ENCODE measurements around the gene DNAJC16.

DNAJC16 gene

GRCh38 chr1:15622712-15623373, 96.2 kb downstream of the DNAJC16 start:
- Histone ChIP-seq H3K9ac (ENCODE audit: low read depth, low read length, poor library complexity) (no peak overlapping the region), H2BK120ac (ENCODE audit: low read depth, low read length) (no peak overlapping the region), H2BK15ac (ENCODE audit: low read length) (no peak overlapping the region), H2AFZ (ENCODE audit: low read length) (no peak overlapping the region), H2AK5ac (ENCODE audit: low read depth, low read length) (no peak overlapping the region), H3K4ac (ENCODE audit: low read length) (no peak overlapping the region), H3K18ac (ENCODE audit: low read length) (no peak overlapping the region), H4K8ac (ENCODE audit: low read depth, low read length) (no peak overlapping the region), H3K79me1 (ENCODE audit: low read depth, low read length) (peaks cover under 1% of the 10 kb centered on the region), H3K23ac (ENCODE audit: low read depth, low read length, poor library complexity) (no peak overlapping the region), H2BK5ac (ENCODE audit: low read length) (no peak overlapping the region), H3K36me3 (replicated peaks in 1 of 2; ENCODE audit: control insufficient read depth in 2 of 2, insufficient read depth in 2 of 2, low read length in 2 of 2) (peaks cover 5 to 41% of the 10 kb centered on the region in 2 donors), H3K4me3 (ENCODE audit: low read length in 2 of 2) (no peak overlapping the region), H4K91ac (ENCODE audit: low read depth, low read length, poor library complexity) (no peak overlapping the region), H3K27me3 (ENCODE audit: control insufficient read depth in 3 of 3, insufficient read depth in 3 of 3, low read depth in 1 of 3, low read length in 3 of 3) (no peaks in the 10 kb centered on the region), H2BK12ac (ENCODE audit: low read length) (no peak overlapping the region), H3K27ac (replicated peaks; ENCODE audit: low read length) (no peak overlapping the region), H3K14ac (ENCODE audit: low read length) (no peak overlapping the region), H3K4me2 (ENCODE audit: insufficient read depth, low read length, poor library complexity, severe bottlenecking) (no peak overlapping the region), H3K9me3 (replicated peaks in 1 of 2; ENCODE audit: control insufficient read depth in 2 of 2, insufficient read depth in 1 of 2, low read depth in 1 of 2, low read length in 2 of 2) (no peaks in the 10 kb centered on the region), H3K4me1 (ENCODE audit: control insufficient read depth in 2 of 2, insufficient read depth in 1 of 2, low read depth in 1 of 2, low read length in 2 of 2) (peaks cover 5% of the 10 kb centered on the region in 2 donors)
- no peak for DNase-seq (ENCODE audit: low spot score)
- no CpG with 5 or more reads among the region's 7 CpGs for WGBS, 2 donors (ENCODE audit: extremely low coverage in 2 of 2, insufficient read length in 2 of 2, insufficient replicate concordance in 1 of 2)

GRCh38 chr1:15623435-15623834, 96.8 kb downstream of the DNAJC16 start:
- Histone ChIP-seq H3K27ac (replicated peaks; ENCODE audit: low read length) (no peak overlapping the region), H3K4me1 (ENCODE audit: control insufficient read depth in 2 of 2, insufficient read depth in 1 of 2, low read depth in 1 of 2, low read length in 2 of 2) (peaks cover 5% of the 10 kb centered on the region in 2 donors), H4K8ac (ENCODE audit: low read depth, low read length) (no peak overlapping the region), H2BK12ac (ENCODE audit: low read length) (no peak overlapping the region), H3K27me3 (ENCODE audit: control insufficient read depth in 3 of 3, insufficient read depth in 3 of 3, low read depth in 1 of 3, low read length in 3 of 3) (no peaks in the 10 kb centered on the region), H3K79me1 (ENCODE audit: low read depth, low read length) (no peaks in the 10 kb centered on the region), H2BK5ac (ENCODE audit: low read length) (no peak overlapping the region), H3K4me3 (ENCODE audit: low read length in 2 of 2) (no peak overlapping the region), H3K4ac (ENCODE audit: low read length) (no peak overlapping the region), H3K14ac (ENCODE audit: low read length) (no peak overlapping the region), H2AFZ (ENCODE audit: low read length) (no peak overlapping the region), H2AK5ac (ENCODE audit: low read depth, low read length) (no peak overlapping the region), H3K4me2 (ENCODE audit: insufficient read depth, low read length, poor library complexity, severe bottlenecking) (no peak overlapping the region), H2BK120ac (ENCODE audit: low read depth, low read length) (no peak overlapping the region), H2BK15ac (ENCODE audit: low read length) (no peak overlapping the region), H3K18ac (ENCODE audit: low read length) (no peak overlapping the region), H3K9ac (ENCODE audit: low read depth, low read length, poor library complexity) (no peak overlapping the region), H4K91ac (ENCODE audit: low read depth, low read length, poor library complexity) (no peak overlapping the region), H3K23ac (ENCODE audit: low read depth, low read length, poor library complexity) (no peak overlapping the region), H3K9me3 (replicated peaks in 1 of 2; ENCODE audit: control insufficient read depth in 2 of 2, insufficient read depth in 1 of 2, low read depth in 1 of 2, low read length in 2 of 2) (no peaks in the 10 kb centered on the region), H3K36me3 (replicated peaks in 1 of 2; ENCODE audit: control insufficient read depth in 2 of 2, insufficient read depth in 2 of 2, low read length in 2 of 2) (peaks cover 5 to 47% of the 10 kb centered on the region in 2 donors)
- no CpG with 5 or more reads among the region's 6 CpGs for WGBS, 2 donors (ENCODE audit: extremely low coverage in 2 of 2, insufficient read length in 2 of 2, insufficient replicate concordance in 1 of 2)
- no peak for DNase-seq (ENCODE audit: low spot score)

DNA sequence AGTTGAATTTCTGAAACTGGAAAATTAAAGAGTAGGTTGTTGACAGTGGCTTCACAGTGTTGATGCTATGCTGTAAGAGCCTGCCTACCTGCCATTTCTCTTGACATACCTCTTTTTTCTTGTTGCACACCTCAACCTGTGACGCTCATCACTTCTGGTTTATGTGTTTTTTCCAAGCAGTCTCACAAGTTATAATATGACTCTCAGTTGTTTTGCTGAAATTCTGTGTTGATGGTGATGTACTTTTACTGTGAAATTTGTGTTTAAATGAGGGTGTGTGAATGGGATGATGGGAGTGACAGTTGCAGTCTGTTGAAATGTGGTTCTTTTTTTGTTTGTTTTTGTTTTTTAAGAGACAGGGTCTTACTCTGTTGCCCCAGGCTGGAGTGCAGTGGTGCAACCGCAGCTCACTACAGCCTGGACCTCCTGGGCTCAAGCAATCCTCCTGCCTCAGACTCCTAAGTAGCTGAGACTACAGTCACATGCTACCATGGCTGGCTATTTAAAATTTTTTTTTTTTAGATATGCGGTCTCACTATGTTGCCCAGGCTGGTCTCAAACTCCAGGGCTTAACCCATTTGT, 97.6 kb downstream of the DNAJC16 start:
- no peak for DNase-seq (ENCODE audit: low spot score)
- Histone ChIP-seq H4K8ac (ENCODE audit: low read depth, low read length) (no peak overlapping the region), H2BK12ac (ENCODE audit: low read length) (no peak overlapping the region), H3K27me3 (ENCODE audit: control insufficient read depth in 3 of 3, insufficient read depth in 3 of 3, low read depth in 1 of 3, low read length in 3 of 3) (no peaks in the 10 kb centered on the region), H3K9ac (ENCODE audit: low read depth, low read length, poor library complexity) (no peak overlapping the region), H2BK120ac (ENCODE audit: low read depth, low read length) (no peak overlapping the region), H3K36me3 (replicated peaks in 1 of 2; ENCODE audit: control insufficient read depth in 2 of 2, insufficient read depth in 2 of 2, low read length in 2 of 2) (peaks cover 5 to 55% of the 10 kb centered on the region in 2 donors), H3K18ac (ENCODE audit: low read length) (no peak overlapping the region), H3K14ac (ENCODE audit: low read length) (no peak overlapping the region), H3K9me3 (replicated peaks in 1 of 2; ENCODE audit: control insufficient read depth in 2 of 2, insufficient read depth in 1 of 2, low read depth in 1 of 2, low read length in 2 of 2) (no peaks in the 10 kb centered on the region), H2AK5ac (ENCODE audit: low read depth, low read length) (no peak overlapping the region), H3K23ac (ENCODE audit: low read depth, low read length, poor library complexity) (no peak overlapping the region), H2BK5ac (ENCODE audit: low read length) (no peak overlapping the region), H3K27ac (replicated peaks; ENCODE audit: low read length) (no peak overlapping the region), H3K4ac (ENCODE audit: low read length) (no peak overlapping the region), H3K79me1 (ENCODE audit: low read depth, low read length) (no peaks in the 10 kb centered on the region), H3K4me2 (ENCODE audit: insufficient read depth, low read length, poor library complexity, severe bottlenecking) (no peak overlapping the region), H3K4me3 (ENCODE audit: low read length in 2 of 2) (no peak overlapping the region), H2BK15ac (ENCODE audit: low read length) (no peak overlapping the region), H2AFZ (ENCODE audit: low read length) (no peak overlapping the region), H4K91ac (ENCODE audit: low read depth, low read length, poor library complexity) (no peak overlapping the region), H3K4me1 (ENCODE audit: control insufficient read depth in 2 of 2, insufficient read depth in 1 of 2, low read depth in 1 of 2, low read length in 2 of 2) (peaks cover 5% of the 10 kb centered on the region in 2 donors)
- WGBS, 2 donors (ENCODE audit: extremely low coverage in 2 of 2, insufficient read length in 2 of 2, insufficient replicate concordance in 1 of 2) = no CpG with 5 or more reads among the region's 3 CpGs

GRCh38 chr1:15625056-15625917, 98.6 kb downstream of the DNAJC16 start:
- H3K4ac ChIP-seq (ENCODE audit: low read length) = no peak overlapping the region

More at GRCh38 chr1:15625056-15625917, 98.6 kb downstream of the DNAJC16 start:
- Histone ChIP-seq H4K8ac (ENCODE audit: low read depth, low read length) (no peak overlapping the region), H2AK5ac (ENCODE audit: low read depth, low read length) (no peak overlapping the region), H3K9ac (ENCODE audit: low read depth, low read length, poor library complexity) (no peak overlapping the region), H3K23ac (ENCODE audit: low read depth, low read length, poor library complexity) (no peak overlapping the region), H3K9me3 (replicated peaks in 1 of 2; ENCODE audit: control insufficient read depth in 2 of 2, insufficient read depth in 1 of 2, low read depth in 1 of 2, low read length in 2 of 2) (no peaks in the 10 kb centered on the region), H3K4me1 (ENCODE audit: control insufficient read depth in 2 of 2, insufficient read depth in 1 of 2, low read depth in 1 of 2, low read length in 2 of 2) (peaks cover under 1 to 5% of the 10 kb centered on the region in 2 donors), H2AFZ (ENCODE audit: low read length) (no peak overlapping the region), H2BK12ac (ENCODE audit: low read length) (no peak overlapping the region), H3K27me3 (ENCODE audit: control insufficient read depth in 3 of 3, insufficient read depth in 3 of 3, low read depth in 1 of 3, low read length in 3 of 3) (no peaks in the 10 kb centered on the region), H2BK120ac (ENCODE audit: low read depth, low read length) (no peak overlapping the region), H4K91ac (ENCODE audit: low read depth, low read length, poor library complexity) (no peak overlapping the region), H3K14ac (ENCODE audit: low read length) (no peak overlapping the region), H3K27ac (replicated peaks; ENCODE audit: low read length) (no peak overlapping the region), H3K79me1 (ENCODE audit: low read depth, low read length) (no peaks in the 10 kb centered on the region), H2BK5ac (ENCODE audit: low read length) (no peak overlapping the region), H3K36me3 (replicated peaks in 1 of 2; ENCODE audit: control insufficient read depth in 2 of 2, insufficient read depth in 2 of 2, low read length in 2 of 2) (peaks cover 8 to 53% of the 10 kb centered on the region in 2 donors), H3K4me2 (ENCODE audit: insufficient read depth, low read length, poor library complexity, severe bottlenecking) (no peak overlapping the region), H2BK15ac (ENCODE audit: low read length) (no peak overlapping the region), H3K18ac (ENCODE audit: low read length) (no peak overlapping the region), H3K4me3 (ENCODE audit: low read length in 2 of 2) (no peak overlapping the region)
- DNase-seq (ENCODE audit: low spot score) = no peak
- no CpG with 5 or more reads among the region's 13 CpGs for WGBS, 2 donors (ENCODE audit: extremely low coverage in 2 of 2, insufficient read length in 2 of 2, insufficient replicate concordance in 1 of 2)

Data from neuronal stem cell (in vitro differentiated cells).